Mesenchymal stem cell (in vitro differentiated cells and primary cell): ENCODE results near the gene DGKZ.

Source experiments
- DNase-seq: peaks from one replicate; pipeline ENCODE4 v3.0.0-alpha.2; 2013
- H2AFZ ChIP-seq: one replicate; pipeline ENCODE4 v1.6.1; 2013; ENCODE audit warnings: low read depth, mild to moderate bottlenecking, control low read depth, inconsistent platforms, low read length, moderate library complexity
- H2AK5ac ChIP-seq: 2 replicates; pipeline ENCODE4 v1.6.1; 2013; ENCODE audit warnings: low read length, moderate library complexity, mild to moderate bottlenecking, inconsistent platforms; ENCODE audit not compliant: severe bottlenecking
- H2BK120ac ChIP-seq: one replicate; pipeline ENCODE4 v1.6.1; 2013; ENCODE audit warnings: low read depth, mild to moderate bottlenecking, inconsistent platforms, low read length, moderate library complexity
- H2BK12ac ChIP-seq, 2 experiments: one replicate each; pipeline ENCODE4 v1.6.1; 2013; ENCODE audit warnings: inconsistent platforms in 2 of 2, low read length in 2 of 2, mild to moderate bottlenecking in 2 of 2, moderate library complexity in 2 of 2, control low read depth in 1 of 2
- H2BK15ac ChIP-seq: one replicate; pipeline ENCODE4 v1.6.1; 2013; ENCODE audit warnings: mild to moderate bottlenecking, low read depth, inconsistent platforms; ENCODE audit not compliant: poor library complexity, severe bottlenecking
- H2BK5ac ChIP-seq: 2 replicates; pipeline ENCODE4 v1.6.1; 2013; ENCODE audit warnings: low read depth, mild to moderate bottlenecking, low read length, control low read depth, inconsistent platforms; ENCODE audit not compliant: poor library complexity, severe bottlenecking
- H3K14ac ChIP-seq, 2 experiments: one replicate each; pipeline ENCODE4 v1.6.1; 2013; ENCODE audit warnings: inconsistent platforms in 2 of 2, low read length in 2 of 2, control low read depth in 1 of 2, mild to moderate bottlenecking in 1 of 2, moderate library complexity in 1 of 2
- H3K18ac ChIP-seq, 2 experiments: one replicate each; pipeline ENCODE4 v1.6.1; 2013; ENCODE audit warnings: inconsistent platforms in 2 of 2, low read length in 2 of 2, control low read depth in 1 of 2, low read depth in 1 of 2, mild to moderate bottlenecking in 1 of 2
- H3K23ac ChIP-seq, 2 experiments: one replicate each; pipeline ENCODE4 v1.6.1; 2013; ENCODE audit warnings: inconsistent platforms in 2 of 2, low read length in 2 of 2, mild to moderate bottlenecking in 2 of 2, moderate library complexity in 2 of 2, control low read depth in 1 of 2
- H3K27ac ChIP-seq: 2 replicates; pipeline ENCODE4 v1.5.1; 2013; ENCODE audit warnings: mild to moderate bottlenecking, moderate library complexity, low read length, control low read depth, inconsistent platforms; ENCODE audit not compliant: poor library complexity, severe bottlenecking
- H3K27me3 ChIP-seq, 2 experiments: 2 replicates each; pipeline versions ENCODE4 v1.6.1 to v1.7.0; 2013; ENCODE audit warnings: low read length in 2 of 2, mild to moderate bottlenecking in 2 of 2, moderate library complexity in 2 of 2, control low read depth in 1 of 2, inconsistent platforms in 1 of 2; ENCODE audit not compliant: control insufficient read depth in 1 of 2, insufficient read depth in 1 of 2
- H3K36me3 ChIP-seq, 2 experiments: 2 replicates each; pipeline versions ENCODE4 v1.6.1 to v1.7.0; 2013; ENCODE audit warnings: low read length in 2 of 2, control low read depth in 1 of 2, inconsistent platforms in 1 of 2, low read depth in 1 of 2, mild to moderate bottlenecking in 1 of 2; ENCODE audit not compliant: insufficient read depth in 2 of 2, control insufficient read depth in 1 of 2
- H3K4ac ChIP-seq, 2 experiments: one replicate each; pipeline ENCODE4 v1.6.1; 2013; ENCODE audit warnings: inconsistent platforms in 2 of 2, low read length in 2 of 2, mild to moderate bottlenecking in 2 of 2, moderate library complexity in 2 of 2, control low read depth in 1 of 2, low read depth in 1 of 2
- H3K4me1 ChIP-seq: 2 replicates; pipeline ENCODE4 v1.6.1; 2013; ENCODE audit warnings: low read depth, low read length, control low read depth; ENCODE audit not compliant: control insufficient read depth, insufficient read depth
- H3K4me2 ChIP-seq: 2 replicates; pipeline ENCODE4 v1.6.1; 2013; ENCODE audit warnings: low read length, mild to moderate bottlenecking, inconsistent platforms; ENCODE audit not compliant: poor library complexity, severe bottlenecking
- H3K4me3 ChIP-seq, 2 experiments: 2 replicates each; pipeline versions ENCODE4 v1.5.1 to v1.7.0; 2013; ENCODE audit warnings: low read length in 2 of 2, mild to moderate bottlenecking in 2 of 2, control low read depth in 1 of 2, low read depth in 1 of 2; ENCODE audit not compliant: insufficient read depth in 1 of 2
- H3K79me1 ChIP-seq: replicated peaks from 2 replicates; pipeline ENCODE4 v1.6.1; 2013; ENCODE audit warnings: mild to moderate bottlenecking, control low read depth, low read length, inconsistent platforms; ENCODE audit not compliant: poor library complexity, severe bottlenecking
- H3K9ac ChIP-seq: 2 replicates; pipeline ENCODE4 v1.7.0; 2013; ENCODE audit warnings: mild to moderate bottlenecking, low read length, moderate library complexity
- H3K9me3 ChIP-seq: 2 replicates; pipeline ENCODE4 v1.7.0; 2013; ENCODE audit warnings: mild to moderate bottlenecking, low read length; ENCODE audit not compliant: control insufficient read depth
- H4K8ac ChIP-seq: one replicate; pipeline ENCODE4 v1.6.1; 2013; ENCODE audit warnings: inconsistent platforms, mild to moderate bottlenecking, low read length, moderate library complexity
- H4K91ac ChIP-seq: one replicate; pipeline ENCODE4 v1.6.1; 2013; ENCODE audit warnings: mild to moderate bottlenecking, low read length, inconsistent platforms
- WGBS: methylation state at CpG from one replicate; pipeline ENCODE4 v1.1.7; 2013; ENCODE audit warnings: mixed read lengths; 5-methylcytosine and 5-hydroxymethylcytosine counted together

DGKZ gene

GRCh38 chr11:46332093-46332567 is 15.1 kb upstream of the DGKZ start:
- H2BK15ac ChIP-seq = peak overlapping the region; percentile 46
- no peaks in the 10 kb centered on the region for H3K79me1 ChIP-seq
- no peak overlapping the region for H2BK12ac ChIP-seq
- no peak overlapping the region for H3K14ac ChIP-seq
- no peak overlapping the region for H3K18ac ChIP-seq
- H3K4ac ChIP-seq = no peak overlapping the region
- H2AK5ac ChIP-seq = no peak overlapping the region
- peaks cover 53 to 54% of the 10 kb centered on the region in 2 experiments for H3K27me3 ChIP-seq
- no peak overlapping the region for H3K4me3 ChIP-seq
- peaks cover 23% of the 10 kb centered on the region for H3K4me1 ChIP-seq
- H3K23ac ChIP-seq = no peak overlapping the region
- H2AFZ ChIP-seq = no peak overlapping the region
- H3K36me3 ChIP-seq = no peaks in the 10 kb centered on the region
- no peaks in the 10 kb centered on the region for H3K9me3 ChIP-seq
- no peak overlapping the region for H4K8ac ChIP-seq
- H4K91ac ChIP-seq = no peak overlapping the region
- H2BK5ac ChIP-seq = no peak overlapping the region
- WGBS = 31% methylated on average over 6 of the region's 8 CpGs
- H3K9ac ChIP-seq = no peak overlapping the region
- no peak overlapping the region for H2BK120ac ChIP-seq
- no peak overlapping the region for H3K27ac ChIP-seq
- H3K4me2 ChIP-seq = peak overlapping the region; percentile 83
- no peak for DNase-seq

GRCh38 chr11:46332568-46333393 is 14.5 kb upstream of the DGKZ start:
- 2% methylated on average over 78 of the region's 99 CpGs for WGBS
- Histone ChIP-seq H3K79me1 (no peaks in the 10 kb centered on the region), H3K4me3 (peak overlapping the region; percentile 45 to 53), H2BK15ac (peak overlapping the region; percentile 46), H3K18ac (no peak overlapping the region), H2BK5ac (no peak overlapping the region), H3K27me3 (peaks cover 53 to 54% of the 10 kb centered on the region in 2 experiments), H3K9ac (no peak overlapping the region), H2AFZ (peak overlapping the region; percentile 70), H2AK5ac (no peak overlapping the region), H2BK12ac (no peak overlapping the region), H3K14ac (peak overlapping the region in 1 of 2 experiments; percentile 49), H3K4me2 (peak overlapping the region; percentile 83), H3K36me3 (no peaks in the 10 kb centered on the region), H3K23ac (peak overlapping the region in 1 of 2 experiments; percentile 75), H4K8ac (no peak overlapping the region), H2BK120ac (no peak overlapping the region), H3K9me3 (no peaks in the 10 kb centered on the region), H3K27ac (no peak overlapping the region), H3K4me1 (peaks cover 23% of the 10 kb centered on the region), H4K91ac (no peak overlapping the region), H3K4ac (no peak overlapping the region)
- no peak for DNase-seq

GRCh38 chr11:46333394-46333947 is 13.8 kb upstream of the DGKZ start:
- no peak overlapping the region for H4K91ac ChIP-seq
- no peaks in the 10 kb centered on the region for H3K79me1 ChIP-seq
- H2AFZ ChIP-seq = peak overlapping the region; percentile 70
- peak overlapping the region; percentile 45 to 53 for H3K4me3 ChIP-seq
- no peak overlapping the region for H2AK5ac ChIP-seq
- H3K27me3 ChIP-seq = peaks cover 53 to 54% of the 10 kb centered on the region in 2 experiments
- H2BK120ac ChIP-seq = no peak overlapping the region
- no peak overlapping the region for H3K27ac ChIP-seq
- no peak overlapping the region for H3K14ac ChIP-seq
- no peaks in the 10 kb centered on the region for H3K9me3 ChIP-seq
- H3K36me3 ChIP-seq = no peaks in the 10 kb centered on the region
- no peak overlapping the region for H3K4ac ChIP-seq
- H4K8ac ChIP-seq = no peak overlapping the region
- no peak overlapping the region for H3K9ac ChIP-seq
- H3K4me1 ChIP-seq = peaks cover 24% of the 10 kb centered on the region
- H2BK5ac ChIP-seq = no peak overlapping the region
- H3K18ac ChIP-seq = no peak overlapping the region
- no peak overlapping the region for H2BK15ac ChIP-seq
- H3K4me2 ChIP-seq = peak overlapping the region; percentile 83
- H2BK12ac ChIP-seq = peak overlapping the region in 1 of 2 experiments; percentile 35
- no peak for DNase-seq
- 19% methylated on average over 19 of the region's 25 CpGs for WGBS
- peak overlapping the region in 1 of 2 experiments; percentile 75 for H3K23ac ChIP-seq

- no peaks in the 10 kb centered on the region for H3K79me1 ChIP-seq
- no peak overlapping the region for H2BK120ac ChIP-seq
- no peak overlapping the region for H3K23ac ChIP-seq
- H3K9me3 ChIP-seq = no peaks in the 10 kb centered on the region
- no peak overlapping the region for H3K14ac ChIP-seq
- no peak overlapping the region for H3K4me2 ChIP-seq
- no peak overlapping the region for H4K8ac ChIP-seq
- no peak overlapping the region for H3K4me3 ChIP-seq
- H2BK15ac ChIP-seq = no peak overlapping the region
- no peak overlapping the region for H2AFZ ChIP-seq
- no peak for DNase-seq
- H4K91ac ChIP-seq = no peak overlapping the region
- H3K36me3 ChIP-seq = no peaks in the 10 kb centered on the region
- peaks cover 31% of the 10 kb centered on the region for H3K4me1 ChIP-seq
- no peak overlapping the region for H3K4ac ChIP-seq
- WGBS = 90% methylated on average over 3 of the region's 3 CpGs
- no peak overlapping the region for H2AK5ac ChIP-seq
- H3K9ac ChIP-seq = no peak overlapping the region
- H3K27me3 ChIP-seq = peaks cover 53% of the 10 kb centered on the region in 2 experiments
- no peak overlapping the region for H2BK12ac ChIP-seq
- no peak overlapping the region for H3K18ac ChIP-seq
- H2BK5ac ChIP-seq = no peak overlapping the region
- H3K27ac ChIP-seq = no peak overlapping the region
Measured at GRCh38 chr11:46334211-46334610, 13.1 kb upstream of the DGKZ start.
